ENCODE measurements around the gene DICER1. TPM values are rescaled to one million over a fixed set of nuclear protein-coding genes. Genes with fewer than 3 reads are reported as not detected.
"Not testable (repeated sequence)": the region's sequence is repeated elsewhere in the genome, so short reads cannot be mapped to it uniquely, and the experiment has no call there.

The DICER1 gene
- polyA plus RNA-seq, 1 donor (not counting 4 experiments of a cell fraction or from before 2014, with no cell fraction given): 31.6 TPM

DNA sequence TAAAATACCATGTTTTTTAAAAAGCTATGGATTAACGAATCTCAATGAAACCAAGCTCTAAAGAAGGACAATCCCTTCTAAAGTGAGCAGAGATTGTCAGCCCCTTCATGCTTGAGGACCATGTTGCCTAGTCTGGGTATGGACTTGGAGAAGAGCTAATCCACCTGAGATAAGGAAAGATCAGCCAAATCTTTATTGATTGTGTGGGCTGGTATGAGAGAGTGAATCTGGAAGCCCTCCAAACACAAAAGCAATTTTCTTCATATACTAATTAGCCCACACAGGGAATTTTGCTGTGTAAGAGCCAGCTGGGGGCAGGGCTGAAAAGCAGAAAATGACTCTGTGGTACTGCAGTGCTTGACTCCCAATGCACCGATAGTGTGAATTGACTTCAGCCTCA lies 47.4 kb upstream of the DICER1 start:
- Histone ChIP-seq H3K4me1 (ENCODE audit: control insufficient read depth, extremely low read depth, insufficient read depth, low read length) (no peaks in the 10 kb centered on the region), H2AFZ (ENCODE audit: control insufficient read depth, low read length) (no peak overlapping the region), H3K9me3 (ENCODE audit: control insufficient read depth, low read depth, low read length) (no peaks in the 10 kb centered on the region), H3K36me3 (ENCODE audit: control insufficient read depth in 2 of 2, extremely low read depth in 1 of 2, insufficient read depth in 2 of 2, low read length in 2 of 2) (peaks cover 4 to 6% of the 10 kb centered on the region in 2 experiments), H3K9ac (ENCODE audit: control insufficient read depth, extremely low read depth, insufficient read depth, low read length) (no peak overlapping the region), H4K20me1 (ENCODE audit: control insufficient read depth, extremely low read depth, insufficient read depth, low read length) (no peaks in the 10 kb centered on the region), H3K4me2 (ENCODE audit: control insufficient read depth, extremely low read depth, insufficient read depth, low read depth, low read length) (no peak overlapping the region), H3K4me3 (ENCODE audit: control insufficient read depth in 2 of 3, extremely low read depth in 1 of 3, insufficient read depth in 2 of 3, low read depth in 1 of 3, low read length in 3 of 3) (no peak overlapping the region), H3K27ac (ENCODE audit: control insufficient read depth, insufficient read depth, low read length) (no peak overlapping the region), H3K9me1 (ENCODE audit: control insufficient read depth, extremely low read depth, insufficient read depth, low read length) (no peaks in the 10 kb centered on the region), H3K27me3 (ENCODE audit: control insufficient read depth, extremely low read depth, insufficient read depth, low read length) (no peaks in the 10 kb centered on the region), H3K79me2 (ENCODE audit: control insufficient read depth, insufficient read depth, low read length) (no peaks in the 10 kb centered on the region)
- TF ChIP-seq, protein P1, sequence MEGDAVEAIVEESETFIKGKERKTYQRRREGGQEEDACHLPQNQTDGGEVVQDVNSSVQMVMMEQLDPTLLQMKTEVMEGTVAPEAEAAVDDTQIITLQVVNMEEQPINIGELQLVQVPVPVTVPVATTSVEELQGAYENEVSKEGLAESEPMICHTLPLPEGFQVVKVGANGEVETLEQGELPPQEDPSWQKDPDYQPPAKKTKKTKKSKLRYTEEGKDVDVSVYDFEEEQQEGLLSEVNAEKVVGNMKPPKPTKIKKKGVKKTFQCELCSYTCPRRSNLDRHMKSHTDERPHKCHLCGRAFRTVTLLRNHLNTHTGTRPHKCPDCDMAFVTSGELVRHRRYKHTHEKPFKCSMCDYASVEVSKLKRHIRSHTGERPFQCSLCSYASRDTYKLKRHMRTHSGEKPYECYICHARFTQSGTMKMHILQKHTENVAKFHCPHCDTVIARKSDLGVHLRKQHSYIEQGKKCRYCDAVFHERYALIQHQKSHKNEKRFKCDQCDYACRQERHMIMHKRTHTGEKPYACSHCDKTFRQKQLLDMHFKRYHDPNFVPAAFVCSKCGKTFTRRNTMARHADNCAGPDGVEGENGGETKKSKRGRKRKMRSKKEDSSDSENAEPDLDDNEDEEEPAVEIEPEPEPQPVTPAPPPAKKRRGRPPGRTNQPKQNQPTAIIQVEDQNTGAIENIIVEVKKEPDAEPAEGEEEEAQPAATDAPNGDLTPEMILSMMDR (optimal IDR thresholded peaks at IDR 0.05 in 1 of 3, IDR thresholded peaks at IDR 0.05 in 1 of 3, conservative IDR thresholded peaks at IDR 0.05 in 1 of 3; ENCODE audit: extremely low read depth in 1 of 3, insufficient read depth in 2 of 3, low read length in 3 of 3): no peak
- TF ChIP-seq EZH2 (IDR thresholded peaks at IDR 0.05; ENCODE audit: low read length): no peak
- no peak for FAIRE-seq
- DNase-seq (ENCODE audit: low read depth, low spot score): no peak
- dilution Hi-C loops (cut with MboI; ENCODE audit: extremely low pct_ligation_motif_present, low sequenced_read_pairs): no loop called here

DNA sequence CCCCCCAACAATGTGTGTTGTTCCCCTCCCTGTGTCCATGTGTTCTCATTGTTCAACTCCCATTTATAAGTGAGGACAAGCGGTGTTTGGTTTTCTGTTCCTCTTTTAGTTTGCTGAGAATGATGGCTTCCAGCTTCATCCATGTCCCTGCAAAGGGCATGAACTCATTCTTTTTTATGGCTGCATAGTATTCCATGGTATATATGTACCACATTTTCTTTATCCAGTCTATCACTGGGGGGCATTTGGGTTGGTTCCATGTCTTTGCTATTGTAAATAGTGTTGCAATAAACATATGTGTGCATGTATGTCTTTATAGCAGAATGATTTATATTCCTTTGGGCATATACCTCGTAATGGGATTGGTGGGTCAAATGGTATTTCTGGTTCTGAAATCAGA lies 44.4 kb upstream of the DICER1 start:
- H3K9ac ChIP-seq (ENCODE audit: control insufficient read depth, extremely low read depth, insufficient read depth, low read length); H3K27ac ChIP-seq (ENCODE audit: control insufficient read depth, insufficient read depth, low read length); H3K79me2 ChIP-seq (ENCODE audit: control insufficient read depth, insufficient read depth, low read length); FAIRE-seq; H3K4me2 ChIP-seq (ENCODE audit: control insufficient read depth, extremely low read depth, insufficient read depth, low read depth, low read length); H3K4me1 ChIP-seq (ENCODE audit: control insufficient read depth, extremely low read depth, insufficient read depth, low read length); H4K20me1 ChIP-seq (ENCODE audit: control insufficient read depth, extremely low read depth, insufficient read depth, low read length); H2AFZ ChIP-seq (ENCODE audit: control insufficient read depth, low read length); H3K4me3 ChIP-seq (ENCODE audit: control insufficient read depth in 2 of 3, extremely low read depth in 1 of 3, insufficient read depth in 2 of 3, low read depth in 1 of 3, low read length in 3 of 3); DNase-seq (ENCODE audit: low read depth, low spot score); dilution Hi-C loops (cut with MboI; ENCODE audit: extremely low pct_ligation_motif_present, low sequenced_read_pairs); H3K9me1 ChIP-seq (ENCODE audit: control insufficient read depth, extremely low read depth, insufficient read depth, low read length); H3K9me3 ChIP-seq (ENCODE audit: control insufficient read depth, low read depth, low read length); H3K27me3 ChIP-seq (ENCODE audit: control insufficient read depth, extremely low read depth, insufficient read depth, low read length); H3K36me3 ChIP-seq (ENCODE audit: control insufficient read depth in 2 of 2, extremely low read depth in 1 of 2, insufficient read depth in 2 of 2, low read length in 2 of 2): not testable (repeated sequence)

DNA sequence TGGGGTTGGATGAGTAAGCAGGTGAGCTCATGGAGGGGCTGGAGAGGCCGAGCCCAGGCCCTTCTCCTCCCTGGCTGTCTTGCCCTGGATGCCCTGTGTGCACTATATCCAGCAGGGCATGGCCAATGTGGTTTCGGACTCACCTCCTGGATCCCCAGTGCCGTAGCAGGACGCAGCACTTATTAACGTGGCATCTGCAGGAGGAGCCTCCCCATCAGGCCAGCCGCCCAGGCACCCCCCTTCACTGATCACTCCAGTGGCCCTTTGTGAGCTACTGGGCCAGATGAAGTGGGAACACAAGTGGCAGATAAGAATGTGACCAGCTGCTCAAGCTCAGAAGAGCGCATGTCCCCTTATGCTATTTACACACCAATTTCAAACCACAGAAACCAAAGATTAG lies 43.1 kb upstream of the DICER1 start:
- Histone ChIP-seq H4K20me1 (ENCODE audit: control insufficient read depth, extremely low read depth, insufficient read depth, low read length) (no peaks in the 10 kb centered on the region), H3K79me2 (ENCODE audit: control insufficient read depth, insufficient read depth, low read length) (no peaks in the 10 kb centered on the region), H3K9me3 (ENCODE audit: control insufficient read depth, low read depth, low read length) (no peaks in the 10 kb centered on the region), H3K9me1 (ENCODE audit: control insufficient read depth, extremely low read depth, insufficient read depth, low read length) (no peaks in the 10 kb centered on the region), H3K4me3 (ENCODE audit: control insufficient read depth in 2 of 3, extremely low read depth in 1 of 3, insufficient read depth in 2 of 3, low read depth in 1 of 3, low read length in 3 of 3) (no peak overlapping the region), H3K4me2 (ENCODE audit: control insufficient read depth, extremely low read depth, insufficient read depth, low read depth, low read length) (no peak overlapping the region), H3K4me1 (ENCODE audit: control insufficient read depth, extremely low read depth, insufficient read depth, low read length) (no peaks in the 10 kb centered on the region), H2AFZ (ENCODE audit: control insufficient read depth, low read length) (no peak overlapping the region), H3K9ac (ENCODE audit: control insufficient read depth, extremely low read depth, insufficient read depth, low read length) (no peak overlapping the region), H3K27me3 (ENCODE audit: control insufficient read depth, extremely low read depth, insufficient read depth, low read length) (no peaks in the 10 kb centered on the region), H3K27ac (ENCODE audit: control insufficient read depth, insufficient read depth, low read length) (no peak overlapping the region), H3K36me3 (ENCODE audit: control insufficient read depth in 2 of 2, extremely low read depth in 1 of 2, insufficient read depth in 2 of 2, low read length in 2 of 2) (peaks cover 4 to 6% of the 10 kb centered on the region in 2 experiments)
- dilution Hi-C loops (cut with MboI; ENCODE audit: extremely low pct_ligation_motif_present, low sequenced_read_pairs): no loop called here
- FAIRE-seq (no peak), DNase-seq (ENCODE audit: low read depth, low spot score) (no peak)
- no peak for TF ChIP-seq EZH2 (IDR thresholded peaks at IDR 0.05; ENCODE audit: low read length)
- TF ChIP-seq, protein P1 (optimal IDR thresholded peaks at IDR 0.05 in 1 of 3, IDR thresholded peaks at IDR 0.05 in 1 of 3, conservative IDR thresholded peaks at IDR 0.05 in 1 of 3; ENCODE audit: extremely low read depth in 1 of 3, insufficient read depth in 2 of 3, low read length in 3 of 3): no peak
